Activated CD8-positive, alpha-beta memory T cell treated with anti-CD3 and anti-CD28 coated beads, Interleukin-2, amount 10 ng/mL, durations not matched to agents 7 days and 5 days (primary cell): Measurements from ENCODE around the gene ELP5. TPM values are rescaled to one million over a fixed set of nuclear protein-coding genes. Genes with fewer than 3 reads are reported as not detected.
"Not testable (repeated sequence)": the region's sequence is repeated elsewhere in the genome, so short reads cannot be mapped to it uniquely, and the experiment has no call there.

Experiments
- ATAC-seq: fragments of 150-1000 bp; cut with Tn5 transposase; one replicate; pipeline ENCODE4 v1.10.0; 2021; ENCODE audit warnings: moderate library complexity
- CTCF ChIA-PET: fragments of 350-600 bp; sonication (Branson Sonifier 250); formaldehyde crosslinking; loops from one replicate; lab custom pipeline; 2021; ENCODE audit warnings: antibody characterized with exemption; lab: Charles Lee
- DNase-seq: peaks from one replicate; pipeline ENCODE4 v3.0.0-alpha.2; 2020
- H3K27ac Mint-ChIP-seq: one replicate; pipeline ENCODE4 v1.8.0; 2021; ENCODE audit warnings: mild to moderate bottlenecking, mixed read lengths
- H3K27me3 Mint-ChIP-seq: one replicate; pipeline ENCODE4 v1.8.0; 2021; ENCODE audit warnings: mixed read lengths
- H3K36me3 Mint-ChIP-seq: one replicate; pipeline ENCODE4 v1.8.0; 2021; ENCODE audit warnings: mild to moderate bottlenecking, mixed read lengths
- H3K4me1 Mint-ChIP-seq: one replicate; pipeline ENCODE4 v1.8.0; 2021; ENCODE audit warnings: mixed read lengths
- H3K4me3 Mint-ChIP-seq: one replicate; pipeline ENCODE4 v1.8.0; 2021; ENCODE audit warnings: mild to moderate bottlenecking, moderate library complexity, mixed read lengths
- H3K9me3 Mint-ChIP-seq: one replicate; pipeline ENCODE4 v1.8.0; 2022; ENCODE audit warnings: low read depth, mixed read lengths
- total RNA-seq, 2 experiments: library from RNA; stranded (reverse); gene quantifications; one replicate each; pipeline ENCODE4 v1.2.3, GENCODE V29; 2021

Gene ELP5
- total RNA-seq, 2 experiments from 2014 or later = 56.5 to 70.4 TPM

- CTCF ChIA-PET = interaction anchor here (0.8 to 4.1 kb wide), 11 partner anchors 9 to 231 kb away, joined by 3 to 18 read pairs (median 3); partner anchors contain the start of genes ACADVL, CTDNEP1, DLG4 and ELP5
- peaks cover 42% of the 10 kb centered on the region for H3K4me1 Mint-ChIP-seq
- peak within 1 kb of the TSS; percentile 86 for H3K4me3 Mint-ChIP-seq
- H3K36me3 Mint-ChIP-seq = peaks cover 31% of the 10 kb centered on the region
- DNase-seq (peak; percentile 95), ATAC-seq (peak; percentile 38)
- no peaks in the 10 kb centered on the region for H3K9me3 Mint-ChIP-seq
- no peaks in the 10 kb centered on the region for H3K27me3 Mint-ChIP-seq
- H3K27ac Mint-ChIP-seq = peak within 1 kb of the TSS; percentile 98
Measured at GRCh38 chr17:7241783-7242716, 10.0 kb upstream of the ELP5 start, which contains the start of gene GABARAP. Gene GABARAP, minus strand, starts transcription at chr17:7242449. Its CDS starts 119 bp downstream, at chr17:7242330.

GRCh38 chr17:7242717-7243452 lies 9.1 kb upstream of the ELP5 start:
- Mint-ChIP-seq H3K9me3 (no peaks in the 10 kb centered on the region), H3K27me3 (no peaks in the 10 kb centered on the region), H3K36me3 (peaks cover 31% of the 10 kb centered on the region), H3K4me1 (peaks cover 38% of the 10 kb centered on the region), H3K27ac (peak overlapping the region; percentile 98), H3K4me3 (peak overlapping the region; percentile 86)
- peak; percentile 54 for ATAC-seq
- DNase-seq = peak; percentile 95
- CTCF ChIA-PET = interaction anchor here (0.8 to 4.1 kb wide), 8 partner anchors 8 to 203 kb away, joined by 3 to 18 read pairs (median 4); partner anchors contain the start of genes ACADVL, CTDNEP1, DLG4 and ELP5

GRCh38 chr17:7243453-7243729 lies 8.6 kb upstream of the ELP5 start:
- no peaks in the 10 kb centered on the region for H3K9me3 Mint-ChIP-seq
- CTCF ChIA-PET = interaction anchor here (1.2 to 4.1 kb wide), 7 partner anchors 8 to 202 kb away, joined by 3 to 18 read pairs (median 5); partner anchors contain the start of genes ACADVL, CTDNEP1, DLG4 and ELP5
- peak overlapping the region; percentile 86 for H3K4me3 Mint-ChIP-seq
- H3K36me3 Mint-ChIP-seq = peaks cover 31% of the 10 kb centered on the region
- H3K27ac Mint-ChIP-seq = peak overlapping the region; percentile 78
- H3K4me1 Mint-ChIP-seq = peaks cover 38% of the 10 kb centered on the region
- ATAC-seq (no peak), DNase-seq (no peak)
- no peaks in the 10 kb centered on the region for H3K27me3 Mint-ChIP-seq

- ATAC-seq = not testable (repeated sequence)
Measured at GRCh38 chr17:7243838-7244237, 8.2 kb upstream of the ELP5 start.

GRCh38 chr17:7246779-7247178 lies 5.2 kb upstream of the ELP5 start:
- ATAC-seq = no peak
- DNase-seq = no peak
- Mint-ChIP-seq H3K36me3 (peaks cover 18% of the 10 kb centered on the region), H3K4me1 (peaks cover 40% of the 10 kb centered on the region), H3K4me3 (no peak overlapping the region), H3K27ac (no peak overlapping the region), H3K27me3 (no peaks in the 10 kb centered on the region), H3K9me3 (no peaks in the 10 kb centered on the region)
- CTCF ChIA-PET = no interaction called here

More at GRCh38 chr17:7243838-7244237, 8.2 kb upstream of the ELP5 start:
- CTCF ChIA-PET = interaction anchor here (2.0 to 4.1 kb wide), 2 partner anchors 24 to 53 kb away, joined by 5 to 13 read pairs; partner anchors contain the start of genes ACADVL and DLG4
- H3K36me3 Mint-ChIP-seq = peaks cover 31% of the 10 kb centered on the region
- not testable (repeated sequence) for H3K9me3 Mint-ChIP-seq, H3K27me3 Mint-ChIP-seq, H3K4me3 Mint-ChIP-seq
- peak; percentile 40 for DNase-seq
- peaks cover 42% of the 10 kb centered on the region for H3K4me1 Mint-ChIP-seq
- H3K27ac Mint-ChIP-seq = peak overlapping the region; percentile 71

GRCh38 chr17:7248796-7249195 lies 3.2 kb upstream of the ELP5 start:
- H3K36me3 Mint-ChIP-seq = peaks cover 23% of the 10 kb centered on the region
- no peak for DNase-seq
- H3K27me3 Mint-ChIP-seq = no peaks in the 10 kb centered on the region
- no peak overlapping the region for H3K27ac Mint-ChIP-seq
- H3K4me1 Mint-ChIP-seq = peaks cover 41% of the 10 kb centered on the region
- H3K9me3 Mint-ChIP-seq = no peaks in the 10 kb centered on the region
- CTCF ChIA-PET = no interaction called here
- no peak overlapping the region for H3K4me3 Mint-ChIP-seq
- no peak for ATAC-seq

- no peak for DNase-seq
- no peaks in the 10 kb centered on the region for H3K27me3 Mint-ChIP-seq
- H3K9me3 Mint-ChIP-seq = no peaks in the 10 kb centered on the region
- CTCF ChIA-PET = no interaction called here
- peaks cover 24% of the 10 kb centered on the region for H3K36me3 Mint-ChIP-seq
- no peak for ATAC-seq
- H3K4me1 Mint-ChIP-seq = peaks cover 46% of the 10 kb centered on the region
- H3K4me3 Mint-ChIP-seq = peak overlapping the region; percentile 91
- peak overlapping the region; percentile 50 for H3K27ac Mint-ChIP-seq
Measured at GRCh38 chr17:7249214-7249613, 2.8 kb upstream of the ELP5 start.

- peak overlapping the region; percentile 91 for H3K27ac Mint-ChIP-seq
- no peaks in the 10 kb centered on the region for H3K9me3 Mint-ChIP-seq
- H3K27me3 Mint-ChIP-seq = no peaks in the 10 kb centered on the region
- peak overlapping the region; percentile 91 for H3K4me3 Mint-ChIP-seq
- CTCF ChIA-PET = interaction anchor here (2.5 kb wide), 1 partner anchor 8 kb away, joined by 18 read pairs; the partner anchor contains the start of gene GABARAP
- H3K36me3 Mint-ChIP-seq = peaks cover 23% of the 10 kb centered on the region
- DNase-seq (no peak), ATAC-seq (no peak)
- H3K4me1 Mint-ChIP-seq = peaks cover 46% of the 10 kb centered on the region
Measured at GRCh38 chr17:7249830-7250229, 2.2 kb upstream of the ELP5 start.

GRCh38 chr17:7250695-7251627 lies 1.1 kb upstream of the ELP5 start:
- Mint-ChIP-seq H3K9me3 (no peaks in the 10 kb centered on the region), H3K36me3 (peaks cover 22% of the 10 kb centered on the region), H3K27me3 (no peaks in the 10 kb centered on the region), H3K27ac (peak overlapping the region; percentile 99), H3K4me1 (peaks cover 46% of the 10 kb centered on the region), H3K4me3 (peak overlapping the region; percentile 91)
- CTCF ChIA-PET = interaction anchor here (0.5 to 2.5 kb wide), 8 partner anchors 9 to 868 kb away, joined by 3 to 18 read pairs (median 4); partner anchors contain the start of genes ACADVL, DLG4, GABARAP and PHF23
- no peak for DNase-seq
- peak; percentile 0 for ATAC-seq

- Mint-ChIP-seq H3K27ac (peak within 1 kb of the TSS; percentile 99), H3K4me3 (peak within 1 kb of the TSS; percentile 91), H3K4me1 (peaks cover 42% of the 10 kb centered on the region), H3K9me3 (no peaks in the 10 kb centered on the region), H3K36me3 (peaks cover 21% of the 10 kb centered on the region), H3K27me3 (no peaks in the 10 kb centered on the region)
- DNase-seq (peak; percentile 99), ATAC-seq (peak; percentile 92)
- CTCF ChIA-PET = interaction anchor here (0.5 to 2.5 kb wide), 8 partner anchors 10 to 867 kb away, joined by 3 to 18 read pairs (median 4); partner anchors contain the start of genes ACADVL, DLG4, GABARAP and PHF23
Measured at GRCh38 chr17:7251661-7252175, 297 bp upstream of the ELP5 start, which contains the start of gene CTDNEP1. Gene CTDNEP1, minus strand, starts transcription at chr17:7251734. Its CDS starts 438 bp downstream, at chr17:7251296.

GRCh38 chr17:7253082-7253481 lies 1.1 kb downstream of the ELP5 start:
- Mint-ChIP-seq H3K36me3 (peaks cover 21% of the 10 kb centered on the region), H3K9me3 (no peaks in the 10 kb centered on the region), H3K4me1 (peaks cover 41% of the 10 kb centered on the region), H3K4me3 (peak overlapping the region; percentile 91), H3K27me3 (no peaks in the 10 kb centered on the region), H3K27ac (peak overlapping the region; percentile 99)
- CTCF ChIA-PET = no interaction called here
- DNase-seq (no peak), ATAC-seq (no peak)

- Mint-ChIP-seq H3K9me3 (no peaks in the 10 kb centered on the region), H3K4me1 (peaks cover 31% of the 10 kb centered on the region), H3K4me3 (no peak overlapping the region), H3K36me3 (peaks cover 21% of the 10 kb centered on the region), H3K27me3 (no peaks in the 10 kb centered on the region), H3K27ac (no peak overlapping the region)
- DNase-seq (no peak), ATAC-seq (no peak)
- CTCF ChIA-PET = interaction anchor here (0.7 to 1.5 kb wide), 3 partner anchors 42 to 1817 kb away, joined by 3 to 5 read pairs (median 3); no protein-coding TSS in a partner anchor
Measured at GRCh38 chr17:7254511-7254910, 2.5 kb downstream of the ELP5 start.
